Measurements from ENCODE around the gene PKNOX2.

The PKNOX2 gene

GRCh38 chr11:125350206-125351032 lies 185.9 kb downstream of the PKNOX2 start:
- no peak for TF ChIP-seq CTCF (IDR thresholded peaks at IDR 0.05; ENCODE audit: insufficient read depth, missing control alignments)
- FAIRE-seq (no peak), DNase-seq (ENCODE audit: insufficient read length, low spot score) (no peak)

- TF ChIP-seq CTCF (IDR thresholded peaks at IDR 0.05; ENCODE audit: insufficient read depth, missing control alignments), result no peak
- no peak for FAIRE-seq
- DNase-seq (ENCODE audit: insufficient read length, low spot score), result no peak
Measured at GRCh38 chr11:125351033-125351867, 186.7 kb downstream of the PKNOX2 start.

- no peak for TF ChIP-seq CTCF (IDR thresholded peaks at IDR 0.05; ENCODE audit: insufficient read depth, missing control alignments)
- DNase-seq (ENCODE audit: insufficient read length, low spot score), result no peak
- no peak for FAIRE-seq
Measured at GRCh38 chr11:125351868-125352250, 187.3 kb downstream of the PKNOX2 start.

- no peak for FAIRE-seq
- no peak for DNase-seq (ENCODE audit: insufficient read length, low spot score)
- TF ChIP-seq CTCF (IDR thresholded peaks at IDR 0.05; ENCODE audit: insufficient read depth, missing control alignments), result no peak
Measured at GRCh38 chr11:125356797-125357196, 192.2 kb downstream of the PKNOX2 start.

GRCh38 chr11:125357551-125357950 lies 193.0 kb downstream of the PKNOX2 start:
- FAIRE-seq (no peak), DNase-seq (ENCODE audit: insufficient read length, low spot score) (no peak)
- no peak for TF ChIP-seq CTCF (IDR thresholded peaks at IDR 0.05; ENCODE audit: insufficient read depth, missing control alignments)

- no peak for TF ChIP-seq CTCF (IDR thresholded peaks at IDR 0.05; ENCODE audit: insufficient read depth, missing control alignments)
- DNase-seq (ENCODE audit: insufficient read length, low spot score), result no peak
- FAIRE-seq, result no peak
Measured at GRCh38 chr11:125358254-125358840, 193.8 kb downstream of the PKNOX2 start.

Measured in D721Med (cell line).